Measurements from ENCODE around the gene CLEC16A.

- TF ChIP-seq, protein P1, sequence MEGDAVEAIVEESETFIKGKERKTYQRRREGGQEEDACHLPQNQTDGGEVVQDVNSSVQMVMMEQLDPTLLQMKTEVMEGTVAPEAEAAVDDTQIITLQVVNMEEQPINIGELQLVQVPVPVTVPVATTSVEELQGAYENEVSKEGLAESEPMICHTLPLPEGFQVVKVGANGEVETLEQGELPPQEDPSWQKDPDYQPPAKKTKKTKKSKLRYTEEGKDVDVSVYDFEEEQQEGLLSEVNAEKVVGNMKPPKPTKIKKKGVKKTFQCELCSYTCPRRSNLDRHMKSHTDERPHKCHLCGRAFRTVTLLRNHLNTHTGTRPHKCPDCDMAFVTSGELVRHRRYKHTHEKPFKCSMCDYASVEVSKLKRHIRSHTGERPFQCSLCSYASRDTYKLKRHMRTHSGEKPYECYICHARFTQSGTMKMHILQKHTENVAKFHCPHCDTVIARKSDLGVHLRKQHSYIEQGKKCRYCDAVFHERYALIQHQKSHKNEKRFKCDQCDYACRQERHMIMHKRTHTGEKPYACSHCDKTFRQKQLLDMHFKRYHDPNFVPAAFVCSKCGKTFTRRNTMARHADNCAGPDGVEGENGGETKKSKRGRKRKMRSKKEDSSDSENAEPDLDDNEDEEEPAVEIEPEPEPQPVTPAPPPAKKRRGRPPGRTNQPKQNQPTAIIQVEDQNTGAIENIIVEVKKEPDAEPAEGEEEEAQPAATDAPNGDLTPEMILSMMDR (IDR thresholded peaks at IDR 0.05), result no peak
- no peak for TF ChIP-seq POLR2A (IDR thresholded peaks at IDR 0.05)
Measured at GRCh38 chr16:11076259-11077018, 132.1 kb downstream of the CLEC16A start.
